Gastrocnemius medialis (tissue), 4 donors: ENCODE data around the gene PRIMA1.

ENCODE experiments used
- POLR2A ChIP-seq, 2 donors: fragments of 450-650 bp; IDR thresholded peaks; one replicate each; pipeline ENCODE4 v1.6.1; 2017; ENCODE audit warnings: antibody characterized with exemption in 2 of 2, mild to moderate bottlenecking in 2 of 2, moderate library complexity in 2 of 2
- TF ChIP-seq, protein P1 (sequence below), 5 experiments: fragments of 450-650 bp in 3 of 5; fragments of 200-600 bp in 2 of 5; sonication (generic) in 2 of 5; IDR thresholded peaks in 4 of 5; conservative IDR thresholded peaks in 1 of 5; 1 replicate in 4 of 5; 2 replicates in 1 of 5; pipeline ENCODE4 v1.5.1; 2016 to 2019; ENCODE audit warnings: antibody characterized with exemption in 5 of 5, mild to moderate bottlenecking in 3 of 5, moderate library complexity in 3 of 5

DNA sequence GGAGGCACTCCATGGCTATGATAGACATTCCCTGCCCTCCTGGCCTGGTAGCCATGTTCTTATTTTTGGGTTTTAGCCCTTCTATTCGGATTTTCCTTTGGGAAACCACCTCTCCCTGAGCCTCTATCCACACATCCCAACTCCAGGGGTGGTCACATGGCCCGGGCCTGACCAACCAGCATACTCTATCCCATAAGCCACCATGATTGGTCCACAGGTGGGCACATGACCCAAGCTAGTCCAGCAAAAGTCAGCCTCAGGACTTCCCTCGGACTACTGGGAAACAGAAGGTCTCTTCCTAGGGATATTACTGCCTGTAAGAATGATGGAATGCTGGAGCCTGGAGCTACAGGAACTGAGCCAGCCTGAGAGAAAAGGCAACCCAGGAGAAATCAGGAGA lies 12.5 kb downstream of the PRIMA1 start:
- TF ChIP-seq POLR2A (IDR thresholded peaks at IDR 0.05), result no peak
- TF ChIP-seq, protein P1, sequence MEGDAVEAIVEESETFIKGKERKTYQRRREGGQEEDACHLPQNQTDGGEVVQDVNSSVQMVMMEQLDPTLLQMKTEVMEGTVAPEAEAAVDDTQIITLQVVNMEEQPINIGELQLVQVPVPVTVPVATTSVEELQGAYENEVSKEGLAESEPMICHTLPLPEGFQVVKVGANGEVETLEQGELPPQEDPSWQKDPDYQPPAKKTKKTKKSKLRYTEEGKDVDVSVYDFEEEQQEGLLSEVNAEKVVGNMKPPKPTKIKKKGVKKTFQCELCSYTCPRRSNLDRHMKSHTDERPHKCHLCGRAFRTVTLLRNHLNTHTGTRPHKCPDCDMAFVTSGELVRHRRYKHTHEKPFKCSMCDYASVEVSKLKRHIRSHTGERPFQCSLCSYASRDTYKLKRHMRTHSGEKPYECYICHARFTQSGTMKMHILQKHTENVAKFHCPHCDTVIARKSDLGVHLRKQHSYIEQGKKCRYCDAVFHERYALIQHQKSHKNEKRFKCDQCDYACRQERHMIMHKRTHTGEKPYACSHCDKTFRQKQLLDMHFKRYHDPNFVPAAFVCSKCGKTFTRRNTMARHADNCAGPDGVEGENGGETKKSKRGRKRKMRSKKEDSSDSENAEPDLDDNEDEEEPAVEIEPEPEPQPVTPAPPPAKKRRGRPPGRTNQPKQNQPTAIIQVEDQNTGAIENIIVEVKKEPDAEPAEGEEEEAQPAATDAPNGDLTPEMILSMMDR (IDR thresholded peaks at IDR 0.05 in 4 of 5, conservative IDR thresholded peaks at IDR 0.05 in 1 of 5), result no peak
